K562 treated with DMSO at 1 percent for 12 hours (cell line): ENCODE data around the gene LMOD1. TPM values are rescaled to one million over a fixed set of nuclear protein-coding genes. Genes with fewer than 3 reads are reported as not detected.

Experiments used
- total RNA-seq: library from RNA; unstranded; fragments of 300-600 nt; gene quantifications from 2 replicates; pipeline ENCODE4 v1.2.3, GENCODE V29; 2022; ENCODE audit not compliant: insufficient read depth

The LMOD1 gene
- total RNA-seq, result 1.4 and 3.1 TPM in 2 replicates

GRCh38 chr1:201946224-201946908 lies at the start of gene LMOD1:
LMOD1 (minus strand) TSS chr1:201946548; CDS start chr1:201946340, 208 bp downstream.

GRCh38 chr1:201982623-201983379 lies 36.5 kb upstream of the LMOD1 start, which contains the start of gene RNPEP:
RNPEP (plus strand) TSS chr1:201982648; CDS start chr1:201982667, 19 bp downstream.

GRCh38 chr1:201955009-201955728 lies 8.8 kb upstream of the LMOD1 start, which contains the start of gene TIMM17A:
TIMM17A (plus strand) TSS chr1:201955503; CDS start chr1:201955527, 24 bp downstream.

GRCh38 chr1:201888282-201889089 lies 57.9 kb downstream of the LMOD1 start, which contains the start of gene SHISA4:
SHISA4 (plus strand) TSS chr1:201888898; CDS start chr1:201888995, 97 bp downstream.

Other genes starting within 250 kb of the LMOD1 start
- gene IPO9, start 117.4 kb downstream of the LMOD1 start, total RNA-seq, result 16.4 and 58.9 TPM in 2 replicates
- 2.0 and 2.9 TPM in 2 replicates for gene SHISA4, start 57.6 kb downstream of the LMOD1 start, total RNA-seq
- gene TIMM17A, start 9.0 kb upstream of the LMOD1 start, total RNA-seq, result 82.6 and 95.4 TPM in 2 replicates
- gene RNPEP, start 36.1 kb upstream of the LMOD1 start, total RNA-seq, result 113 and 188 TPM in 2 replicates
- 0.85 and 2.0 TPM in 2 replicates for gene ELF3, start 64.0 kb upstream of the LMOD1 start, total RNA-seq
- not detected in 2 replicates for gene GPR37L1, start 176.4 kb upstream of the LMOD1 start, total RNA-seq
- 27.5 and 32.8 TPM in 2 replicates for gene ARL8A, start 198.2 kb upstream of the LMOD1 start, total RNA-seq
- gene PTPN7, start 214.1 kb upstream of the LMOD1 start, total RNA-seq, result 29.6 and 53.9 TPM in 2 replicates
- not detected in 2 replicates for gene LGR6, start 247.3 kb upstream of the LMOD1 start, total RNA-seq